ENCODE measurements around the gene ZDHHC18.
"Not testable (repeated sequence)": the region's sequence is repeated elsewhere in the genome, so short reads cannot be mapped to it uniquely, and the experiment has no call there.

ZDHHC18 gene

DNA sequence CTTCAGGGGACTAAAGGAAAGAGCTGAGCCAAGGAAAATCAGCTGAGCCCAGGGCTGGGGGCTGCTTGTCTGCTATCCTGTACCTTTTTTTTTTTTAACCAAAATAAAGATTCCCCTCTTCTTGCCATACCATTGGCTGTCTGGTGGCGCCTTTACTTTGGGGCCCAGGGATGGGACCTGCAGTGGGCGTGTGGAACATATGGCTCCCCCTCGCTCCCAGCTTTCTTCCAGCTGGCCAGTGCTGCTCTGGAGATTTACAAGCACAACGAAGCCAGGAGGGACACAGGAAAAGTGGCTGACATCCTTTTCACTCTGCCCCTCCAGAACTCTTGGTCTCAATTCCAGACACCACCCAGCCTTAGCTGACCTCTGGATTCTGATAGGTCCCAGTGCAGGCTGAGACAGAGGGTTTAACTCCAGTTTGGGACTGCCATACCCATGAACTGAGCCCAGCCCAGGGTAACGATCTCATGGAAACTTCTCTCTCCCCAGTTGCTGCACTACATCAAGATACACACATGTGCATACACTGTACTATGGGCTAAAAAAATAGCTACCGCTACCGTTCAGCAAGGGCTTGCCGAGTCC lies 31.1 kb downstream of the ZDHHC18 start:
- DNase-seq (ENCODE audit: low read depth in 1 of 2, low spot score in 1 of 2) = no peak

- no peak for DNase-seq (ENCODE audit: low read depth in 1 of 2, low spot score in 1 of 2)
Observed at GRCh38 chr1:26858160-26858559, 31.7 kb downstream of the ZDHHC18 start.

DNA sequence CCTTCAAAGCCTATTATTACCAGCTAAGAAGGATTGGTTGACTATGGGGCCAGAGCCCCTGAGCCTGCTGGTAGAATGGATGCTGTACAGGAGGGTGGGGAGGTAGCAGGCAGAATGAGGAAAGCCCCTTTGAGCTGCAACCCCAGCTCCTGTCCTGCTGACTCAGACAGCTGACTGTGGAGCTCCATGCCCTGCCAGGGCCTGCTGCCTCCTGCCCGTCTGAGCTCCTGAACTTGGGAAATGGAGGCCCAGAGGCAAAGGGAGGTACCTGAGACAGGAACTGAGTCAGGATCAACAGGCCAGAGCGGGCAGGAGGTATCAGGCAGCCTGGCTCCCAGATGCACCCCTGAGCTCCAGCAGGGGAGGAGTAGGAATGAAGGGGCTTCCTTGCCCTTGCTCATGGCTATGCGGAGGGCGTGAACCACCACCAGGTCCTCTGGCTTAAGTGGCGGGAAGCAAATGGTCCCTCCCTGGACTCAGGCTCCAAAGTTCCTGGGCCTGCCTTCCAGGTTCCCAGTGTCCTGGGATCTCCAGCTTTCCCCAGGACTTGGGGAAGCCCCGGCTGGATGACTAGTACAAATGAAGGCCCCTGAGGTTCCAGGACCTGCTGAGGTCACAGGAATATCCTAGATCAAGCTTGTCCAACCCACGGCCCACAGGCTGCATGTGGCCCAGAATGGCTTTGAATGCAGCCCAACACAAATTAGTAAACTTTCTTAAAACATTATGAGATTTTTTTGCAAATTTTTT lies 32.6 kb downstream of the ZDHHC18 start:
- no peak for DNase-seq (ENCODE audit: low read depth in 1 of 2, low spot score in 1 of 2)

GRCh38 chr1:26861286-26861701 lies 34.8 kb downstream of the ZDHHC18 start:
- no peak for DNase-seq (ENCODE audit: low read depth in 1 of 2, low spot score in 1 of 2)

DNA sequence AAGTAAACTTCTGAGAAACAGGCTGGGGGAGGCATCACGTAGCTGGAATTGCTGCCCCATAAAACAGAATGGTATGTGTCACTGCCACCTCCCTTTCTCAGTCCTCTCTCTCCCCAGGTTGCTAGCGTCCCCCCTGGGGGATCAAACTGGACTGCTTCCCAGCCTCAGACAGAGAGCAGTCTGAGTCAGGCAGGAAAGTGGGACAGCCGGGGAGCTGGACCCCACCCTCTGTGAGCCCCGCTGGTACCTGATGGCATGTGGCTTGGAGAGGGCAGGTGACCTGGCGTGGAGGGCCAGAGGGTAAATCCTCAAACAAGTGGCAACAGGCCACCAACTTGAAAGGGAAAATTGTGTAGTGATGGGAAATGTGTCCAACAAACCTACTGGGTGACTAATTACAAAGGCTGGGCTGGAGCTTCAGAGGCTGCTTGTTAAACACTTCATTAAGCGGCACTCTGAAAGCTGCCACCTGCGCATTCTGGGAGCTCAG lies 35.4 kb downstream of the ZDHHC18 start:
- no peak for DNase-seq (ENCODE audit: low read depth in 1 of 2, low spot score in 1 of 2)

DNA sequence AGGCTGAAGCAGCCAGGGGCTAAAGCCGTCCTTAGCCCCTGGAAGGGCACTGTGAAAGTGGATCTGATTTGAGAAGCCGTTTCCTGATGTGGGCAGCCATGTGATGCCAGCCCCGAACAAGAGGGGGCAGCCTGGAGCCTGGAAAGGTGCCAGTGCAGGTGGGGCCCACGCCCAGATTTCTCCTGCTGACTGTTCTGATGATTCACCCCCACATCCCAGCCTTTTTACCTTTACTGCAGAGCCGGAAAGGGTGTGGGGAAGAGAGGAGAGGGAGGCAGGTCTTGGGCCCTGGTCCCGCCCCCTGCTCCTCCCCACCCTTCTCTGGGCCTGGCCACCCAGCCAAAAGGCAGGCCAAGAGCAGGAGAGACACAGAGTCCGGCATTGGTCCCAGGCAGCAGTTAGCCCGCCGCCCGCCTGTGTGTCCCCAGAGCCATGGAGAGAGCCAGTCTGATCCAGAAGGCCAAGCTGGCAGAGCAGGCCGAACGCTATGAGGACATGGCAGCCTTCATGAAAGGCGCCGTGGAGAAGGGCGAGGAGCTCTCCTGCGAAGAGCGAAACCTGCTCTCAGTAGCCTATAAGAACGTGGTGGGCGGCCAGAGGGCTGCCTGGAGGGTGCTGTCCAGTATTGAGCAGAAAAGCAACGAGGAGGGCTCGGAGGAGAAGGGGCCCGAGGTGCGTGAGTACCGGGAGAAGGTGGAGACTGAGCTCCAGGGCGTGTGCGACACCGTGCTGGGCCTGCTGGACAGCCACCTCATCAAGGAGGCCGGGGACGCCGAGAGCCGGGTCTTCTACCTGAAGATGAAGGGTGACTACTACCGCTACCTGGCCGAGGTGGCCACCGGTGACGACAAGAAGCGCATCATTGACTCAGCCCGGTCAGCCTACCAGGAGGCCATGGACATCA lies 36.5 kb downstream of the ZDHHC18 start, which contains the start of gene SFN:
SFN (plus strand) TSS at position 369 of the 904 bp plus-strand sequence; CDS start at position 433, 64 bp downstream.
- DNase-seq (ENCODE audit: low read depth in 1 of 2, low spot score in 1 of 2) = peak in 1 of 2 donors; percentile 10

DNA sequence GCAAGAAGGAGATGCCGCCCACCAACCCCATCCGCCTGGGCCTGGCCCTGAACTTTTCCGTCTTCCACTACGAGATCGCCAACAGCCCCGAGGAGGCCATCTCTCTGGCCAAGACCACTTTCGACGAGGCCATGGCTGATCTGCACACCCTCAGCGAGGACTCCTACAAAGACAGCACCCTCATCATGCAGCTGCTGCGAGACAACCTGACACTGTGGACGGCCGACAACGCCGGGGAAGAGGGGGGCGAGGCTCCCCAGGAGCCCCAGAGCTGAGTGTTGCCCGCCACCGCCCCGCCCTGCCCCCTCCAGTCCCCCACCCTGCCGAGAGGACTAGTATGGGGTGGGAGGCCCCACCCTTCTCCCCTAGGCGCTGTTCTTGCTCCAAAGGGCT lies 37.2 kb downstream of the ZDHHC18 start:
- DNase-seq (ENCODE audit: low read depth in 1 of 2, low spot score in 1 of 2) = no peak

GRCh38 chr1:26864610-26865480 lies 38.4 kb downstream of the ZDHHC18 start:
- DNase-seq (ENCODE audit: low read depth in 1 of 2, low spot score in 1 of 2) = peak; percentile 89 to 92

GRCh38 chr1:26873097-26873496 lies 46.6 kb downstream of the ZDHHC18 start:
- not testable (repeated sequence) for DNase-seq (ENCODE audit: low read depth in 1 of 2, low spot score in 1 of 2)

GRCh38 chr1:26874896-26875295 lies 48.4 kb downstream of the ZDHHC18 start:
- no peak for DNase-seq (ENCODE audit: low read depth in 1 of 2, low spot score in 1 of 2)

- no peak for DNase-seq (ENCODE audit: low read depth in 1 of 2, low spot score in 1 of 2)
Observed at GRCh38 chr1:26877326-26877725, 50.8 kb downstream of the ZDHHC18 start.

DNA sequence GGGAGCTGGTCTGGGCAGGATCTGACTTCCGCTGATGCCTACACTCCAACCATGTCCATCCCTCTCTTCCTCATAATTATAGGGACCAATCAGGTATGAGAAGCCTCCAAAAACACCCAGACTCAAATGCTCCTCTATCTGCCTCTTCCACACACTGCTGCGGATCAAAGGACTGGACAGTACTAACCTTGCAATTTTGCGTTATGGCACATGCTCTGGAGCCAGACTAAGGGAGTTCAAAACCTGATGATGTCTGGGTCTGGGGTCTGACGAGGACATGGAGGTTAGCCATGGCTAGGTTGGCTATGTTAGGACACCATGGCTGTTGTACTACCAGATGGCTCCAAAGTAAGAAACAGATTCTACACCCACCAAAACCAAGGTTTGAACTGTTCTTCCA lies 53.3 kb downstream of the ZDHHC18 start:
- no peak for DNase-seq (ENCODE audit: low read depth in 1 of 2, low spot score in 1 of 2)

DNA sequence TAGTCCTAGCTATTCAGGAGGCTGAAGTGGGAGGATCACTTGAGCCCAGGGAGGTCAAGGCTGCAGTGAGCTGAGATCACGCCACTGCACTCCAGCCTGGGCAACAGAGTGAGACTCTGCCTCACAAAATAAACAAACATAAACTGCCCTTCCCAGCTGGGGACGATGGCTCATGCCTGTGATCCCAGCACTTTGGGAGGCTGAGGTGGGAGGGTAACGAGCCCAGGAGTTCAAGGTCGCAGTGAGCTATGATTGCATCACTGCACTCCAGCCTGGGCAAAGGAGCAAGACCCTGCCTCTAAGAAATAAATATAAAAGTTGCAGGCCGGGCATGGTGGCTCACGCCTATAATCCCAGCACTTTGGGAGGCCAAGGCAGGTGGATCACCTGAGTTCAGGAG lies 55.1 kb downstream of the ZDHHC18 start:
- DNase-seq (ENCODE audit: low read depth in 1 of 2, low spot score in 1 of 2) = not testable (repeated sequence)

DNA sequence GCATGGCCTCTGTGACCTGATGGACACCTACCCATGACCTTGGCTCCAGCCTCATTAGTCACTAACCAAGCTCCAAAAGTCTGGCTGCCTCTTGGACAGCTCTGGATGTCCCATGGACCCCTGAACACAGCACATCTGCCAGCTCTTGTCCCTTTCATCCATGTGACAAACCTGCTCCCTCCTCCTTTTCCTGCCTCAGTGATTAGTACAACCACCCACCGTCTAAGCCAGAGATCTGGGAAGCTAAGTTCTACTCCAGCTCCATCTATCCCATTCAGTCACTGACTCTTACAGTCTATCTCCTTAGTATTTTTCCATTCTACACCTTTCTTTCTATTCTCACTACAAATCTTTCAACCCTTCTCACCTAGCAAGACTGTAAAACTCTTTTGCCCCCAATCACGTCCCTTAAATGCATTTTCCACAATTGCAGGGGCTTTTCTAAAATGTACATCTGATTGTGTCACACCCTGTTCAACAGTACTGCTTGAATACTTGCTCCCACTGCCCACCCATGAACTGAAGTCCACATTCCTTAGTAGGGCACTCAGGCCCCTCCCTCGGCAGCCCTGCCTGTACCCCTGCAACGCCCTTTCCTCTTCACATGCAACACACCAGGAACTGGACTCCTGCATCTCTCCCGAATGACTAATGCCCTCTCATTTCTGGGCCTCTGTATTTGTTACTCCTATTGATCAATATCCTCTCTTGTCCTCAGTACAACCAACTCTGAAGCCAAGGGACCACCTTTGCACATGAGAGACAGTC lies 56.4 kb downstream of the ZDHHC18 start:
- no peak for DNase-seq (ENCODE audit: low read depth in 1 of 2, low spot score in 1 of 2)

DNA sequence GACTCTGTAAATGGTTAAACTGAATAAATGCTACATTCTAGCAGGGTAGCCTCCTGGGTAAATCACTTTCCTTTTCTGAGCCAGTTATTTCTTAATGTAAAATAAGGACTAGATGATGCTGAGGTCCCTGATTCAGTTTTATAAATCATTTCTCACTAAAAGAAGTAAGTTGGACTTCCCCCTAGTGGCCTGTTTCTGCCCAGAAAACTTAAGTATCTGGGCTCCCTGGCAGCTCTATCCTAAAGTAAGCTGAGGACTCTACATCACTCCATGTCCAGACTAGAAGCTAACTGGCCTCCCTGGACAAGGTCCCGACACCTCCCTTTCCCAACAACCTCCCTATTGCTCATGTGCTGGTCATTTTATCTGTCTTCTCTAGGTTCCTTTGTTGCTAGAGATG lies 60.6 kb downstream of the ZDHHC18 start:
- no peak for DNase-seq (ENCODE audit: low read depth in 1 of 2, low spot score in 1 of 2)

GRCh38 chr1:26888231-26888630 lies 61.7 kb downstream of the ZDHHC18 start:
- DNase-seq (ENCODE audit: low read depth in 1 of 2, low spot score in 1 of 2) = no peak

DNA sequence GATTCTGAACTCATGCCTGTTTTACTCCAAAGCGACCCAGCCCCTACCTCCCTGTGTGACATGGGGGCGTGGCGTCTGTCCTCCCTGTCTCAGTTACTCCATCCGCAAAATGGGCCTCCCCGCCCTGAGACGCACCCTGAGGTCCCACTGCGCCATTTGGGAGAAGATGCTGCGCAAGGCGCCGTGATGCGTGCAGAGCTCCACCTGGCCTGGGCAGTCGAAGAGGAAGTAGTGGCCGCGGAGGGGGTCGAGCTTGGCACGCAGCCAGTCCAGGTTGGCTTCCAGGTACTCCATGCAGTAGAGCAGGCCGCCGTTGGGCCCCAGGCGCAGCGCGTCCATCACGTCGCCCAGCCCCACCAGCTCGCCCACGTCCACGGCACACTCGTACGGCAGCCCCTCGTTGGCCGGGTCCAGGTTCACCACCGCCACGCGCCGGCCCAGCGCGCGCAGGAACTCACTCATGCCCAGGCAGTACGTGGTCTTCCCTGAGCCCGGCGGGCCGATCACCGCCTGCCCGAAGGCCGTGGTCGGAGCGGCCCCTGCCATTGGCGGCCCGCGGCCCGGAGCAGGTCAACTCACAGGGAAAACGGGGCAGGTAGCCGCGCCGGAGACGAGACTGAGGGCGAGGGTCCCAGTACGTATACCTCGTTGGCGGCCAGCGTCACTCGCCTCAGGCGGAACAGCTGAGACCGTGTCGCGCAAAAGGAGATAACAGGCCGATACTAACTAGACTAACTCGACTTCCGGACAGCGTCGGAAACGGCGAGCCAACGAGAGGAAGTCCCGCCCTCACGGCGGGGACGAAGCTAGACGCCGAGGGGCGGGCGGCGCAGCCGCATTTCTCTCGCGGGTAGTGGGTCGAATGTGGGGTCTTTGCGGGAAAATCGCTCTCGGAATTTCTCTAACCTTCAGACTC lies 63.3 kb downstream of the ZDHHC18 start, which contains the start of gene GPN2:
GPN2 (minus strand) TSS at position 733 of the 916 bp plus-strand sequence; CDS start at position 546, 187 bp downstream.
- DNase-seq (ENCODE audit: low read depth in 1 of 2, low spot score in 1 of 2) = peak; percentile 51 to 66

GRCh38 chr1:26890467-26890796 lies 63.9 kb downstream of the ZDHHC18 start:
- no peak for DNase-seq (ENCODE audit: low read depth in 1 of 2, low spot score in 1 of 2)

DNA sequence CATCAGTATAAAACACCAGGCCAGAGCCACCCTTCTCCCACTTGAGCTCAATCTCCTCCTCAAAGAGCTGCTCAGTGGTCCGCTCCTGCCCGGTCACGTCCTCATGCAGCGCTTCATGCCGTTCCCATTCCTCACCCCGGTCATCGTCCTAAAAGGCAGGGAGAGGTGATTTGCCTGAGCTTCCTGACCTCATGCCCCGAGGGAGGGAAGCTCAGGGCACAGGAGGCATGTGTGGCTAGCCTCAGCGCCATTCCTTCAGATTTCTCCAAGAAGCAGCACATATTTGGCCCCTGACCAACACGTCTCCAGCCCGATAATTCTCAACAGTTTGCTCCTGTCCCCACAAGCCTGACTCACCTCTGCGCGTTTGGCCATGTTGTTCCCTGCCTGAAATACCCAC lies 67.8 kb downstream of the ZDHHC18 start:
- no peak for DNase-seq (ENCODE audit: low read depth in 1 of 2, low spot score in 1 of 2)
